Endothelial cell of umbilical vein (primary cell): ENCODE measurements around the gene SLC66A2. TPM values are rescaled to one million over a fixed set of nuclear protein-coding genes. Genes with fewer than 3 reads are reported as not detected.

Source experiments
- BruUV-seq: library from RNA; stranded (reverse); fragments of 400-500 nt; replicated peaks from 2 replicates; lab custom pipeline; 2021; lab: Mats Ljungman, UMichigan
- CTCF ChIA-PET: fragments of 300-600, 350-600 bp; sonication (Branson Sonifier 250); formaldehyde crosslinking; loops from one replicate; lab custom pipeline; 2021; ENCODE audit warnings: antibody characterized with exemption, inconsistent platforms; lab: Charles Lee
- POLR2A ChIA-PET: fragments of 300-600, 350-600 bp; sonication (Branson Sonifier 250); formaldehyde crosslinking; loops from one replicate; lab custom pipeline; 2021; ENCODE audit warnings: antibody characterized with exemption, inconsistent platforms; lab: Charles Lee
- DNase-seq: peaks from one replicate; pipeline ENCODE4 v3.0.0-alpha.2; 2011; ENCODE audit warnings: low read depth, low spot score
- FAIRE-seq: peaks from 2 replicates; lab custom pipeline; 2011; peaks lifted over from hg19 to GRCh38; lab: Jason Lieb, UNC
- H2AFZ ChIP-seq: 2 replicates; pipeline ENCODE4 v1.6.0; 2012; ENCODE audit warnings: low read depth, low read length, control low read depth, inconsistent platforms
- H3K27ac ChIP-seq: 2 replicates; pipeline ENCODE4 v1.5.1; 2011; ENCODE audit warnings: low read depth, mild to moderate bottlenecking, control low read depth, low read length, moderate library complexity; ENCODE audit not compliant: insufficient read depth
- H3K27me3 ChIP-seq, 2 experiments: 2 replicates each; pipeline versions ENCODE4 v1.6.0 to v1.6.1; 2011; ENCODE audit warnings: low read length in 2 of 2, mixed read lengths in 1 of 2; ENCODE audit not compliant: control insufficient read depth in 2 of 2, insufficient read depth in 2 of 2
- H3K36me3 ChIP-seq, 2 experiments: 2 replicates in 1 of 2; 3 replicates in 1 of 2; pipeline ENCODE4 v1.5.1; 2011; ENCODE audit warnings: low read length in 2 of 2, mild to moderate bottlenecking in 1 of 2, moderate library complexity in 1 of 2; ENCODE audit not compliant: control insufficient read depth in 2 of 2, insufficient read depth in 2 of 2; ENCODE audit errors: extremely low read depth in 1 of 2
- H3K4me1 ChIP-seq: 3 replicates; pipeline ENCODE4 v1.5.1; 2011; ENCODE audit warnings: mild to moderate bottlenecking, low read length; ENCODE audit not compliant: control insufficient read depth, insufficient read depth; ENCODE audit errors: extremely low read depth
- H3K4me2 ChIP-seq: 2 replicates; pipeline ENCODE4 v1.6.1; 2011; ENCODE audit warnings: low read length, control low read depth, mixed read lengths; ENCODE audit not compliant: insufficient read depth
- H3K4me3 ChIP-seq, 3 experiments: fragments of 200-600 bp in 1 of 3; sonication (generic), shearing (Covaris generic) in 1 of 3; replicated peaks in 1 of 3; 2 replicates each; pipeline ENCODE4 v1.5.1; 2011 to 2016; ENCODE audit warnings: control low read depth in 3 of 3, low read length in 3 of 3, mild to moderate bottlenecking in 2 of 3, inconsistent platforms in 1 of 3, low read depth in 1 of 3, moderate library complexity in 1 of 3; ENCODE audit not compliant: insufficient read depth in 1 of 3
- H3K79me2 ChIP-seq: 2 replicates; pipeline ENCODE4 v1.6.0; 2012; ENCODE audit warnings: low read length, inconsistent platforms; ENCODE audit not compliant: control insufficient read depth, insufficient read depth
- H3K9ac ChIP-seq: replicated peaks from 2 replicates; pipeline ENCODE3; 2011; ENCODE audit warnings: low read length, control low read depth; ENCODE audit not compliant: insufficient read depth; ENCODE audit errors: extremely low read depth
- H3K9me1 ChIP-seq: replicated peaks from 3 replicates; pipeline ENCODE4 v1.6.0; 2011; ENCODE audit warnings: mild to moderate bottlenecking, low read length; ENCODE audit not compliant: control insufficient read depth, insufficient read depth; ENCODE audit errors: extremely low read depth
- H3K9me3 ChIP-seq: replicated peaks from 2 replicates; pipeline ENCODE4 v1.5.1; 2012; ENCODE audit warnings: low read length, inconsistent platforms; ENCODE audit not compliant: control insufficient read depth, insufficient read depth
- H4K20me1 ChIP-seq: replicated peaks from 2 replicates; pipeline ENCODE3; 2011; ENCODE audit warnings: mild to moderate bottlenecking, low read length; ENCODE audit not compliant: control insufficient read depth, insufficient read depth; ENCODE audit errors: extremely low read depth
- EZH2 ChIP-seq: IDR thresholded peaks from 2 replicates; pipeline ENCODE4 v1.6.1; 2012; ENCODE audit warnings: borderline replicate concordance, low read depth, mild to moderate bottlenecking, moderate library complexity, low read length, inconsistent platforms; ENCODE audit not compliant: severe bottlenecking
- FOS ChIP-seq: IDR thresholded peaks from 2 replicates; pipeline ENCODE4 v1.6.1; 2011; ENCODE audit warnings: mild to moderate bottlenecking, low read length, moderate library complexity, borderline replicate concordance; ENCODE audit not compliant: insufficient read depth
- GATA2 ChIP-seq: IDR thresholded peaks from 2 replicates; pipeline ENCODE4 v1.7.0; 2011; ENCODE audit warnings: low read depth, mild to moderate bottlenecking, moderate library complexity, mixed read lengths, low read length; ENCODE audit not compliant: insufficient read length, insufficient read depth
- JUN ChIP-seq: IDR thresholded peaks from 2 replicates; pipeline ENCODE4 v1.6.1; 2011; ENCODE audit warnings: borderline replicate concordance, low read depth; ENCODE audit not compliant: insufficient read length, insufficient read depth
- MYC ChIP-seq: IDR thresholded peaks from one replicate; pipeline ENCODE4 v1.6.1; 2011; ENCODE audit warnings: mild to moderate bottlenecking, low read depth, low read length
- POLR2A ChIP-seq: IDR thresholded peaks from 2 replicates; pipeline ENCODE4 v1.6.1; 2012; ENCODE audit warnings: low read depth, mild to moderate bottlenecking, control low read depth, low read length
- POLR2AphosphoS5 ChIP-seq: IDR thresholded peaks from 2 replicates; pipeline ENCODE4 v1.6.1; 2012; ENCODE audit warnings: low read depth, mild to moderate bottlenecking, control low read depth, low read length, moderate library complexity; ENCODE audit not compliant: insufficient read depth
- dilution Hi-C: fragments of 300-500 bp; cut with MboI; formaldehyde crosslinking; loops from one replicate; pipeline ENCODE4 v1.15.0; 2019; ENCODE audit warnings: low sequenced_read_pairs; ENCODE audit not compliant: extremely low pct_ligation_motif_present
- intact Hi-C: fragments of 100-400 bp; cut with micrococcal nuclease; formaldehyde crosslinking; loops from one replicate; pipeline ENCODE4 v1.10.0; 2022
- polyA plus RNA-seq, 4 experiments: library from polyadenylated mRNA; depleted of rRNA in 3 of 4; stranded (reverse) in 3 of 4; unstranded in 1 of 4; fragments of >200 nt; gene quantifications; 2 replicates each; pipeline versions ENCODE4 v1.2.1 to v1.2.3, GENCODE V29; 2011 to 2012; ENCODE audit warnings: missing spikeins in 1 of 4
- total RNA-seq: library from RNA; stranded (reverse); gene quantifications from 2 replicates; pipeline ENCODE4 v1.2.3, GENCODE V29; 2021
- TF ChIP-seq, protein P1 (sequence below): IDR thresholded peaks from 2 replicates; pipeline ENCODE4 v1.6.1; 2011; ENCODE audit not compliant: insufficient read depth, insufficient read length
- TF ChIP-seq, protein P2 (sequence below), 2 donors: IDR thresholded peaks; 1 replicate in 1 of 2; 2 replicates in 1 of 2; pipeline ENCODE4 v1.5.1; 2011; ENCODE audit warnings: low read length in 2 of 2, mild to moderate bottlenecking in 2 of 2, moderate library complexity in 2 of 2, control low read depth in 1 of 2, inconsistent platforms in 1 of 2, low read depth in 1 of 2; ENCODE audit not compliant: insufficient read depth in 1 of 2; ENCODE audit errors: extremely low read depth in 1 of 2

The SLC66A2 gene
- total and polyA plus RNA-seq, 2 donors (not counting 3 experiments of a cell fraction or from before 2014, with no cell fraction given), result 32.5 to 37.1 TPM

DNA sequence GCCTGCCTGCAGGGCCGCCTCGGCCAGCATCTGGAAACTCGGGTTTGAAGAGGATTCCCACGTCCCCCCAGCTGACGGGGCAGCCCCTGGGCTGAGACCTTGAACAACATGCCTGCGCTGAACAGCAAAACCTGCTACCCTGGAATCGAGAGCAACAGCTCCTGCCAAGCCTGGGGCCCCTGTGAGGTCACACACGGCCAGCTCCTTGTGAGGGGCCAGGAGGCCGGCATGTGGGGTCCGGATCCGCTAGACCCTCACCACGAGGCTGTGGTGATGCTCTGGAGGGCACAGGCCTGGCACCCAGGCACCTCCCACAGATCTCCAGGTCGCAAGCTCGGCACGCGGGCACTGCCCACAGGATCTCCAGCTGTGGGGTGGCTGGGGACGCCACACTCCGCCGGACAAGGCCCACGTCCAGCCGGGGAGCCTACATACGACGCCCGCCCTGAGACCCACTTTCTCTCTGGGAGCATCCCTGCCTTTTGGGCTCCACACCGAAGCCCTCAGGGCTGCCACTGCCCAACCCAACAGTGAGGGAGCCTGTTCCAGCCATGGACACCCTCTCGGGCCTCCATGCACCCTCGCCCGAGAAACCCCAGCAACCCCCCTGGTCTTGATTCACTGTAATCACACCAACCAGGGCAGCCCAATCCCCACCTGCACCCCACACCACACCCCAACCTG lies 34.1 kb downstream of the SLC66A2 start:
- dilution Hi-C loops, result no loop called here
- no peaks in the 10 kb centered on the region for H3K4me1 ChIP-seq
- H3K4me3 ChIP-seq, result no peak overlapping the region
- TF ChIP-seq GATA2 (no peak), FOS (no peak), POLR2A (no peak), MYC (no peak), POLR2AphosphoS5 (no peak), EZH2 (no peak), JUN (no peak)
- TF ChIP-seq, protein P1, sequence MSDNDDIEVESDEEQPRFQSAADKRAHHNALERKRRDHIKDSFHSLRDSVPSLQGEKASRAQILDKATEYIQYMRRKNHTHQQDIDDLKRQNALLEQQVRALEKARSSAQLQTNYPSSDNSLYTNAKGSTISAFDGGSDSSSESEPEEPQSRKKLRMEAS, result no peak
- TF ChIP-seq, protein P2, sequence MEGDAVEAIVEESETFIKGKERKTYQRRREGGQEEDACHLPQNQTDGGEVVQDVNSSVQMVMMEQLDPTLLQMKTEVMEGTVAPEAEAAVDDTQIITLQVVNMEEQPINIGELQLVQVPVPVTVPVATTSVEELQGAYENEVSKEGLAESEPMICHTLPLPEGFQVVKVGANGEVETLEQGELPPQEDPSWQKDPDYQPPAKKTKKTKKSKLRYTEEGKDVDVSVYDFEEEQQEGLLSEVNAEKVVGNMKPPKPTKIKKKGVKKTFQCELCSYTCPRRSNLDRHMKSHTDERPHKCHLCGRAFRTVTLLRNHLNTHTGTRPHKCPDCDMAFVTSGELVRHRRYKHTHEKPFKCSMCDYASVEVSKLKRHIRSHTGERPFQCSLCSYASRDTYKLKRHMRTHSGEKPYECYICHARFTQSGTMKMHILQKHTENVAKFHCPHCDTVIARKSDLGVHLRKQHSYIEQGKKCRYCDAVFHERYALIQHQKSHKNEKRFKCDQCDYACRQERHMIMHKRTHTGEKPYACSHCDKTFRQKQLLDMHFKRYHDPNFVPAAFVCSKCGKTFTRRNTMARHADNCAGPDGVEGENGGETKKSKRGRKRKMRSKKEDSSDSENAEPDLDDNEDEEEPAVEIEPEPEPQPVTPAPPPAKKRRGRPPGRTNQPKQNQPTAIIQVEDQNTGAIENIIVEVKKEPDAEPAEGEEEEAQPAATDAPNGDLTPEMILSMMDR (IDR thresholded peaks at IDR 0.05; ENCODE audit: extremely low read depth in 1 of 2, insufficient read depth in 1 of 2, low read depth in 1 of 2, low read length in 2 of 2), result no peak
- H3K9me1 ChIP-seq, result no peaks in the 10 kb centered on the region
- no peak overlapping the region for H3K9ac ChIP-seq
- H3K9me3 ChIP-seq, result no peaks in the 10 kb centered on the region
- no peaks in the 10 kb centered on the region for H3K79me2 ChIP-seq
- intact Hi-C loops, result no loop called here
- H3K4me2 ChIP-seq, result no peak overlapping the region
- no peak for DNase-seq
- ChIA-PET CTCF (no interaction called here), POLR2A (no interaction called here)
- no peak overlapping the region for H2AFZ ChIP-seq
- H4K20me1 ChIP-seq, result no peaks in the 10 kb centered on the region
- BruUV-seq, result no TSS peak
- H3K27me3 ChIP-seq, result no peaks in the 10 kb centered on the region
- no peak overlapping the region for H3K27ac ChIP-seq
- no peak for FAIRE-seq
- H3K36me3 ChIP-seq, result peaks cover 0 to 7% of the 10 kb centered on the region in 2 experiments
